H9 (cell line): Measurements from ENCODE around the gene PDZD2. TPM values are rescaled to one million over a fixed set of nuclear protein-coding genes. Genes with fewer than 3 reads are reported as not detected.

Experiments
- DNase-seq: peaks from one replicate; pipeline ENCODE4 v3.0.0-alpha.2; 2017
- H2AFZ ChIP-seq: one replicate; pipeline ENCODE4 v1.6.1; 2013; ENCODE audit warnings: mild to moderate bottlenecking, low read length, control low read depth, moderate library complexity
- H2AK5ac ChIP-seq: 2 replicates; pipeline ENCODE4 v1.6.1; 2013; ENCODE audit warnings: low read length, control low read depth, mixed read lengths; ENCODE audit not compliant: insufficient read length
- H2BK120ac ChIP-seq: one replicate; pipeline ENCODE4 v1.6.1; 2013; ENCODE audit warnings: low read depth, mild to moderate bottlenecking, low read length, control low read depth, inconsistent platforms; ENCODE audit not compliant: poor library complexity, severe bottlenecking
- H2BK12ac ChIP-seq: 2 replicates; pipeline ENCODE4 v1.6.1; 2013; ENCODE audit warnings: low read length, control low read depth, mixed read lengths, low read depth; ENCODE audit not compliant: insufficient read length
- H2BK15ac ChIP-seq: 2 replicates; pipeline ENCODE4 v1.6.1; 2013; ENCODE audit warnings: low read depth, low read length, control low read depth
- H2BK20ac ChIP-seq: one replicate; pipeline ENCODE4 v1.6.1; 2013; ENCODE audit warnings: low read depth, mild to moderate bottlenecking, low read length, control low read depth, inconsistent platforms; ENCODE audit not compliant: poor library complexity, severe bottlenecking
- H2BK5ac ChIP-seq: 2 replicates; pipeline ENCODE4 v1.6.1; 2013; ENCODE audit warnings: low read length, control low read depth, mixed read lengths; ENCODE audit not compliant: insufficient read length
- H3K14ac ChIP-seq: 2 replicates; pipeline ENCODE4 v1.6.1; 2013; ENCODE audit warnings: low read length, control low read depth; ENCODE audit not compliant: insufficient read depth
- H3K18ac ChIP-seq: 2 replicates; pipeline ENCODE4 v1.6.1; 2013; ENCODE audit warnings: low read depth, mild to moderate bottlenecking, mixed read lengths, low read length, control low read depth; ENCODE audit not compliant: insufficient read length
- H3K23ac ChIP-seq: 2 replicates; pipeline ENCODE4 v1.6.1; 2013; ENCODE audit warnings: low read length, control low read depth, mixed read lengths, low read depth; ENCODE audit not compliant: insufficient read length
- H3K23me2 ChIP-seq: 2 replicates; pipeline ENCODE4 v1.6.1; 2013; ENCODE audit warnings: low read depth, mild to moderate bottlenecking, mixed read lengths, low read length, control low read depth; ENCODE audit not compliant: insufficient read length, poor library complexity, severe bottlenecking
- H3K27ac ChIP-seq: 2 replicates; pipeline ENCODE4 v1.5.1; 2013; ENCODE audit warnings: low read length, control low read depth, mixed read lengths, low read depth; ENCODE audit not compliant: insufficient read length
- H3K27me3 ChIP-seq: 2 replicates; pipeline ENCODE4 v1.6.1; 2013; ENCODE audit warnings: low read length, control low read depth, inconsistent platforms; ENCODE audit not compliant: insufficient read depth
- H3K4ac ChIP-seq: 2 replicates; pipeline ENCODE4 v1.6.1; 2013; ENCODE audit warnings: low read depth, mild to moderate bottlenecking, control low read depth, inconsistent platforms, low read length, moderate library complexity
- H3K4me1 ChIP-seq: 2 replicates; pipeline ENCODE4 v1.6.1; 2013; ENCODE audit warnings: low read length, control low read depth, inconsistent platforms; ENCODE audit not compliant: insufficient read depth
- H3K4me2 ChIP-seq: 2 replicates; pipeline ENCODE4 v1.6.1; 2013; ENCODE audit warnings: low read length, control low read depth, mixed read lengths; ENCODE audit not compliant: insufficient read length, insufficient read depth
- H3K56ac ChIP-seq: 2 replicates; pipeline ENCODE4 v1.6.1; 2013; ENCODE audit warnings: low read depth, mild to moderate bottlenecking, mixed read lengths, low read length, control low read depth; ENCODE audit not compliant: insufficient read length
- H3K79me1 ChIP-seq: 2 replicates; pipeline ENCODE4 v1.6.1; 2013; ENCODE audit warnings: low read depth, mild to moderate bottlenecking, moderate library complexity, low read length, control low read depth, inconsistent platforms; ENCODE audit not compliant: insufficient read depth, poor library complexity, severe bottlenecking
- H3K79me2 ChIP-seq: 2 replicates; pipeline ENCODE4 v1.6.1; 2013; ENCODE audit warnings: low read length, control low read depth, inconsistent platforms; ENCODE audit not compliant: insufficient read depth
- H3K9ac ChIP-seq: 2 replicates; pipeline ENCODE4 v1.6.1; 2013; ENCODE audit warnings: low read length, control low read depth, mixed read lengths; ENCODE audit not compliant: insufficient read length; ENCODE audit errors: extremely low read depth
- H3K9me3 ChIP-seq: one replicate; pipeline ENCODE4 v1.6.1; 2013; ENCODE audit warnings: low read depth, low read length, inconsistent platforms; ENCODE audit not compliant: control insufficient read depth
- H3T11ph ChIP-seq: one replicate; pipeline ENCODE4 v1.6.1; 2013; ENCODE audit warnings: mild to moderate bottlenecking, low read length, control low read depth, inconsistent platforms
- H4K20me1 ChIP-seq: one replicate; pipeline ENCODE4 v1.6.1; 2013; ENCODE audit not compliant: control insufficient read depth, insufficient read length, insufficient read depth
- H4K5ac ChIP-seq: 2 replicates; pipeline ENCODE4 v1.6.1; 2013; ENCODE audit warnings: low read depth, mild to moderate bottlenecking, mixed read lengths, low read length, control low read depth; ENCODE audit not compliant: insufficient read length
- H4K8ac ChIP-seq: replicated peaks from 2 replicates; pipeline ENCODE4 v1.6.1; 2013; ENCODE audit warnings: low read length, control low read depth, mixed read lengths, low read depth; ENCODE audit not compliant: insufficient read length
- H4K91ac ChIP-seq: 2 replicates; pipeline ENCODE4 v1.6.1; 2013; ENCODE audit warnings: low read depth, mild to moderate bottlenecking, moderate library complexity, mixed read lengths, low read length, control low read depth; ENCODE audit not compliant: insufficient read length
- H3K27ac Mint-ChIP-seq, 3 experiments: 2 replicates in 2 of 3; 3 replicates in 1 of 3; pipeline ENCODE4 v1.8.0; 2020 to 2021; ENCODE audit warnings: mixed read lengths in 3 of 3, mild to moderate bottlenecking in 1 of 3, moderate library complexity in 1 of 3
- H3K27me3 Mint-ChIP-seq: 2 replicates; pipeline ENCODE4 v1.8.0; 2021; ENCODE audit warnings: low read depth, mild to moderate bottlenecking, moderate library complexity, mixed read lengths
- H3K36me3 Mint-ChIP-seq, 3 experiments: 2 replicates in 2 of 3; 3 replicates in 1 of 3; pipeline ENCODE4 v1.8.0; 2020 to 2021; ENCODE audit warnings: low read depth in 3 of 3, mixed read lengths in 3 of 3; ENCODE audit not compliant: insufficient read depth in 1 of 3
- H3K4me1 Mint-ChIP-seq, 2 experiments: 2 replicates each; pipeline ENCODE4 v1.8.0; 2020; ENCODE audit warnings: mixed read lengths in 2 of 2
- H3K4me3 Mint-ChIP-seq, 2 experiments: 2 replicates in 1 of 2; 3 replicates in 1 of 2; pipeline ENCODE4 v1.8.0; 2020 to 2021; ENCODE audit warnings: mild to moderate bottlenecking in 2 of 2, mixed read lengths in 2 of 2, moderate library complexity in 1 of 2
- H3K9me3 Mint-ChIP-seq, 2 experiments: 2 replicates in 1 of 2; 3 replicates in 1 of 2; pipeline ENCODE4 v1.8.0; 2020; ENCODE audit warnings: mild to moderate bottlenecking in 2 of 2, mixed read lengths in 2 of 2, moderate library complexity in 1 of 2
- WGBS: extraction: QIAGEN DNeasy Blood & Tissue Kit; methylation state at CpG from one replicate; pipeline ENCODE4 v1.1.7; 2013; ENCODE audit warnings: missing lambda C conversion rate, low lambda C conversion rate, mixed read lengths; ENCODE audit not compliant: insufficient read length; ENCODE audit errors: extremely low coverage; 5-methylcytosine and 5-hydroxymethylcytosine counted together
- total RNA-seq: library from RNA; stranded (reverse); gene quantifications from 2 replicates; pipeline ENCODE4 v1.2.1, GENCODE V29; 2021
- TF ChIP-seq, protein P1 (sequence below): fragments of 200-600 bp; sonication (generic); conservative IDR thresholded peaks from 3 replicates; pipeline ENCODE4 v1.8.0; 2021; ENCODE audit warnings: antibody characterized with exemption, mild to moderate bottlenecking

The PDZD2 gene
- total RNA-seq, 1 experiment from 2014 or later, result 9.9 TPM

GRCh38 chr5:31800351-31800750, 161.4 kb downstream of the PDZD2 start:
- no CpG with 5 or more reads among the region's 1 CpG for WGBS
- Histone ChIP-seq H3K79me1 (no peaks in the 10 kb centered on the region), H3K56ac (no peak overlapping the region), H2BK120ac (no peak overlapping the region), H3K4me2 (no peak overlapping the region), H4K20me1 (no peaks in the 10 kb centered on the region), H3T11ph (no peak overlapping the region), H2BK20ac (no peak overlapping the region), H3K27ac (no peak overlapping the region), H2AFZ (no peak overlapping the region), H3K9me3 (no peaks in the 10 kb centered on the region), H3K4me1 (no peaks in the 10 kb centered on the region; the same call in 1 of the 2 replicates), H2AK5ac (no peak overlapping the region), H2BK15ac (no peak overlapping the region), H3K18ac (no peak overlapping the region), H4K5ac (no peak overlapping the region), H4K91ac (no peak overlapping the region), H3K14ac (no peak overlapping the region), H3K4ac (no peak overlapping the region), H3K23me2 (no peaks in the 10 kb centered on the region), H3K79me2 (no peaks in the 10 kb centered on the region), H2BK5ac (no peak overlapping the region), H3K9ac (no peak overlapping the region), H2BK12ac (no peak overlapping the region), H3K27me3 (no peaks in the 10 kb centered on the region), H4K8ac (no peak overlapping the region), H3K23ac (no peak overlapping the region)
- Mint-ChIP-seq H3K36me3 (peaks cover 0 to 3% (median 0%) of the 10 kb centered on the region in 3 experiments; a peak in 1 of 7 replicates), H3K4me1 (peaks cover 3 to 4% of the 10 kb centered on the region in 2 experiments; a peak in 1 of 4 replicates), H3K27me3 (peaks cover 3% of the 10 kb centered on the region), H3K27ac (no peak overlapping the region), H3K9me3 (no peaks in the 10 kb centered on the region; a peak in 1 of 5 replicates), H3K4me3 (no peak overlapping the region)
- DNase-seq, result no peak
- TF ChIP-seq, protein P1, sequence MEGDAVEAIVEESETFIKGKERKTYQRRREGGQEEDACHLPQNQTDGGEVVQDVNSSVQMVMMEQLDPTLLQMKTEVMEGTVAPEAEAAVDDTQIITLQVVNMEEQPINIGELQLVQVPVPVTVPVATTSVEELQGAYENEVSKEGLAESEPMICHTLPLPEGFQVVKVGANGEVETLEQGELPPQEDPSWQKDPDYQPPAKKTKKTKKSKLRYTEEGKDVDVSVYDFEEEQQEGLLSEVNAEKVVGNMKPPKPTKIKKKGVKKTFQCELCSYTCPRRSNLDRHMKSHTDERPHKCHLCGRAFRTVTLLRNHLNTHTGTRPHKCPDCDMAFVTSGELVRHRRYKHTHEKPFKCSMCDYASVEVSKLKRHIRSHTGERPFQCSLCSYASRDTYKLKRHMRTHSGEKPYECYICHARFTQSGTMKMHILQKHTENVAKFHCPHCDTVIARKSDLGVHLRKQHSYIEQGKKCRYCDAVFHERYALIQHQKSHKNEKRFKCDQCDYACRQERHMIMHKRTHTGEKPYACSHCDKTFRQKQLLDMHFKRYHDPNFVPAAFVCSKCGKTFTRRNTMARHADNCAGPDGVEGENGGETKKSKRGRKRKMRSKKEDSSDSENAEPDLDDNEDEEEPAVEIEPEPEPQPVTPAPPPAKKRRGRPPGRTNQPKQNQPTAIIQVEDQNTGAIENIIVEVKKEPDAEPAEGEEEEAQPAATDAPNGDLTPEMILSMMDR, result no peak
